Measurements from ENCODE around the gene MERTK.
"Not testable (repeated sequence)": the region's sequence is repeated elsewhere in the genome, so short reads cannot be mapped to it uniquely, and the experiment has no call there.

MERTK gene

GRCh38 chr2:112008910-112009485 is 110.6 kb downstream of the MERTK start:
- no peak for DNase-seq (ENCODE audit: low read depth)

- DNase-seq (ENCODE audit: low read depth) = no peak
Measured at GRCh38 chr2:112010751-112011150, 112.3 kb downstream of the MERTK start.

- no peak for DNase-seq (ENCODE audit: low read depth)
Measured at GRCh38 chr2:112012556-112012955, 114.1 kb downstream of the MERTK start.

DNA sequence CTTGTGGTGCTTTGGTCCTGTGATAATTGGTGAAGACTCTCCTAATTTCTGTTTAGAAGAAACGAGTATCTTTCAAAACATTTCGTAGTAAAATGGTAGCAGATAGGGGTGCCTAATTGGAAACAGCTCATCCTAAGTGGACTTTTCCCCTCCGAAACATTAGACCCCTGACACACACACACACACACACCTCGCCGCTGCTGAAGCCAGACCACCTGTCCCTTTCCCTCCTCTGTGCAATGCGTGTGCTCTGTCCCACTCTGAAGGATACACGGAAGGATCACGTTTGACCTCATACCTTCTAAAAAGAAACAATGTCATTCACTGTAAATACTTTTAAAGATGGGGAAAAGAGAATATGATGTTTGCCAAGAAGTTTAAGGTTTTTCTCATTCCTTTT is 120.4 kb downstream of the MERTK start:
- no peak for DNase-seq (ENCODE audit: low read depth)

GRCh38 chr2:112019569-112019982 is 121.2 kb downstream of the MERTK start:
- DNase-seq (ENCODE audit: low read depth) = no peak

- DNase-seq (ENCODE audit: low read depth) = no peak
Measured at GRCh38 chr2:112020561-112020960, 122.2 kb downstream of the MERTK start.

DNA sequence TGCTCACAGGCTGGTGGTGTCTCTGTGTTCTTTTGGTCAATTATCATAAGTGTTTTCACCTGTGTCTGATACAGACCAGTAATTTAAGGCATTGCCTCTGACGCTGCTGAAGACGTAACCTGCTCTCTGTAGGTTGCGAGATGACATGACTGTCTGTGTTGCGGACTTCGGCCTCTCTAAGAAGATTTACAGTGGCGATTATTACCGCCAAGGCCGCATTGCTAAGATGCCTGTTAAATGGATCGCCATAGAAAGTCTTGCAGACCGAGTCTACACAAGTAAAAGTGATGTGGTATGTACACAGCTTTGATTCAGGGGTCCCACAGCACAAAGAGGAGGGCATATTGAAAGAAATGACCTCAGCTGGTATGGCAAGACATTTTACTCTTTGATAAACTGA is 122.9 kb downstream of the MERTK start:
- no peak for DNase-seq (ENCODE audit: low read depth)

- DNase-seq (ENCODE audit: low read depth) = no peak
Measured at GRCh38 chr2:112021781-112022231, 123.4 kb downstream of the MERTK start.

DNA sequence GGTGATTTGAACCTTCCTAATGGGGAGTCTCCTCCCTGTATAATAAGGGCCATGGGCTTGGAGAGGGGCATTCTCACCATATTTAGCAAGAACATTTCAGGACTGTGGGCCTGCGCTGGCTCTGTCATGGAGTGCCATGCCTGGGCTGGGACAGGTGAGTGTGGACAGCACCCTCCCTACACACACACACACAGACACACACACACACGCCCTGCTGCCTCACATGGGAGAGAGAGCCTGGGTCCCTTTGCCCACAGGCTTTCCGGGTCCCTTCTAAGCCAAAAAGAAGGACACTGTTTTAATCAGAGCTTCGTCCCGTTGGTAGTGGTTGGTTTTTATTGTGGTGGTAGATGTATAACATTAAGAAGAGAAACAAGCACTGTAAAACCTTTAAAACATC is 125.3 kb downstream of the MERTK start:
- no peak for DNase-seq (ENCODE audit: low read depth)

DNA sequence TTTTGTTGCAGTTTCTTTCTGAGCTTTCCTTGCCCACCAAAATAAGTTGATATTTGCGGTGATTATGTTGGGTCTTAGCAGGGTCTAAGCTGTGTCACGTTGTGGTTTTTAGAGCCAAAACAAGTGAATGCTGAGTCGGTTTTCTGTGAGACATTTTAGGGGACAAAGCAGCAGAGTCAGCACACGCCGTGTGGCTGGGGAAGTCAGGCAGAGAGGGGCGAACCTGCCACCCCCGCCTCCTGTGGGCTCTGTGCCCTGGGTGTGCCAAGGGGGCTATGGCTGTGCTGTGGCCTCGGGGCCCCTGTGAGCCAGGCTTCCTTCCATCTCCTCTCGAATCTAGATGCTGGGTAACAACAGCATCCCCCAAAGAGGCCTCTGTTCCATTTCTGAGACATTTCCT is 125.8 kb downstream of the MERTK start:
- no peak for DNase-seq (ENCODE audit: low read depth)

DNA sequence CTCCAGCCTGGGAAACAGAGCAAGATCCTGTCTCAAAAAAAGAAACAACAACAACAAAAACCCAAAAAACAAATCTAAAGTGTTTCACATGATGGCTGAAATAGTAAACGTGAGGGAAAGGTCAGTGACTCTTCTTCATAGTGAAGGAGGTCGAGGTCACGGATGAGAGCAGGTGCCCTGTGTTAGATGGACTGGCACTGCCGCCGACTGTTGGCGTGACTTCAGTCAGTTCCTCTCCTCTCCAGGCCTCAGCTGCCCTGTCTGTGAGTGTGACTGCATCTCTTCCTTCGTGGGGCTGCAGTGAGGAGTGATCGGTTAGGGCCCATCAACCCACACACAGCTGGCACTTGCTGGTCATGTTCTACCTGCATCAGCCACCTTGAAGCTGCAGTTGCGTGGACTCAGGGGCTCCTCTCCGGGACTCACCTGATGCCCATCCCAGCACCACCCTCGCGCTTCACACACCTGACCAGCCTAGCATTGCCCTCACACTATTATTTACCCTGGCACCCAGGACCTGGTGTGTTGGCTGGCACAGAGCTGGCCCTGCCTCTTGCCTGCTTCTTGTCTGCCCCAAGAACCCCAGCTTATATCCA is 126.6 kb downstream of the MERTK start:
- DNase-seq (ENCODE audit: low read depth) = no peak

DNA sequence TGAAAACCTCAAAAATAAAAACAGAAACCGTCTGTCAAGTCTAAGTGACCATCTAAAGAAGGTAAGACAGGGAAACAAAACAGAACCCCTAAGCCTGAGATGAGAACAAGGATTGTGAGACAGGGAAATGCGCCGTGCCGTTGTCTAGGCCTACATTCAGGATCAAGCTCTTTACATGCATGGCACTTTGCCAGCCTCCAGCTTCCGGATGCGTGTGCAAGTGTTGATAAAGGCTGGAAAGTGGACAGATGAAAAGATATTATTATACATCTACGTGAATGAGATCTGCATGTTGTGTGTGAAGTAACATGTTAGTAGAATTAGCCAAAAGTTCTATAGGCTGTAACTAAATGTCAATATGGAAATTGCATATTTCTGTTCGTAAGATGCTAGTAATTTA is 128.1 kb downstream of the MERTK start:
- DNase-seq (ENCODE audit: low read depth) = no peak

- no peak for DNase-seq (ENCODE audit: low read depth)
Measured at GRCh38 chr2:112027767-112028166, 129.4 kb downstream of the MERTK start.

- no peak for DNase-seq (ENCODE audit: low read depth)
Measured at GRCh38 chr2:112029164-112029563, 130.8 kb downstream of the MERTK start.

DNA sequence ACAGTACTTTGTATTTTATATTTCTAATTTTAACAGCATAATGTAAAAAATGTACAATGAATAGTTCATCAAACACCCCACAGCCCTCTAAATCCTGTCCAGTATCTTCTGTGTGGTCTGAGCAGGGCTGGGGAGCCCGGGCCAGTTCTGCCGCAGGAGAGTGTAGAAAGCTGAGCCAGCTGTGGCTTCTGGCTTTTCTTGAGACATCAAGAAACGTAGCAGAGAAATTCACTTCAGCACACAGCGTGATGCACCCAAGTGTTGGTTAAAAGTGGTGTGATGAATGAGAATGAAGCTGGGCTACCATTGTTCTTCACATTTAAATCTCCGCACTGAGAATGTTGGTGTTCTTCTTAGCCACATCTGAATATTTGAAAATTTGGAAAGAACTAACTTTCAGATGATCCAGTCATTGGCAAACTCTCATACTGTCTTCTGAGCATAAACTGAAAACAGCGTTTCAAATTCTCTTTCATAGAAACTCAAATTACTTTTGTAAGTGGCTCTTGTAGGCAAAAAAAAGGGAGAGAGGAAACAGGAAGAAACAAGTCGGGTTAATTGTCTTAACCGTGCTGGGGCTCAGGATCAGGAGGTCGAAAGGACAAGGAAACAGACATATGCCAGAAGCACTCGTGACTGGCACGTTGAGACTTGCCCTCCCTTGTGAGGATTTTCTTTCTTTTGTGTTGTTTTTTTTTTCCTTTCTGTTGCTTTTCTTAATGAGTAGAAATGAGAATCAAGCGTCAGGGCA is 133.2 kb downstream of the MERTK start:
- no peak for DNase-seq (ENCODE audit: low read depth)

- no peak for DNase-seq (ENCODE audit: low read depth)
Measured at GRCh38 chr2:112032224-112032586, 133.8 kb downstream of the MERTK start.

- no peak for DNase-seq (ENCODE audit: low read depth)
Measured at GRCh38 chr2:112032689-112033465, 134.5 kb downstream of the MERTK start.

GRCh38 chr2:112033600-112033999 is 135.2 kb downstream of the MERTK start:
- DNase-seq (ENCODE audit: low read depth) = no peak

- no peak for DNase-seq (ENCODE audit: low read depth)
Measured at GRCh38 chr2:112034924-112035323, 136.5 kb downstream of the MERTK start.

DNA sequence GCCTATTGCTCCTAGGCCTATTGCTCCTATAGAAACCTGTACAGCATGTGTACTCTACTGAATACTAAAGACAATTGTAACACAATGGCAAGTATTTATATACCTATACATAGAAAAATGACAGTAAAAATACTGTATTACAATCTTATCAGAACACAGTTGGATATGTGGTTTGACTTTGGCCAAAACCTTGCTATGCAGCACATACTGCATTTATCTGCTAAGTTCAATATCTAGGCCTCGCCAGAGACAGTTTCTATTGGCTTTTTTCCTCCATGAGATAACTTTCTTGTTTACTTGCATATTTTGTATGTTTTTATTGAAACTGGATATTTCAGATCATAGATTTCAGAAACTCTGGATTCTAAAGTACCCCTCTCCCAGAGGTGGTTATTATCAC is 137.4 kb downstream of the MERTK start:
- DNase-seq (ENCODE audit: low read depth) = no peak

- DNase-seq (ENCODE audit: low read depth) = not testable (repeated sequence)
Measured at GRCh38 chr2:112039556-112039955, 141.1 kb downstream of the MERTK start.

- not testable (repeated sequence) for DNase-seq (ENCODE audit: low read depth)
Measured at GRCh38 chr2:112040066-112040465, 141.7 kb downstream of the MERTK start.

- DNase-seq (ENCODE audit: low read depth) = not testable (repeated sequence)
Measured at GRCh38 chr2:112041460-112041859, 143.1 kb downstream of the MERTK start.

Data from activated T-cell treated with anti-CD3 and anti-CD28 coated beads for 48 hours (primary cell).